Activated CD8-positive, alpha-beta T cell treated with anti-CD3 and anti-CD28 coated beads for 36 hours (primary cell): ENCODE results near the gene CALN1. TPM values are rescaled to one million over a fixed set of nuclear protein-coding genes. Genes with fewer than 3 reads are reported as not detected.

Experiments
- ATAC-seq: fragments of 200-7000 bp; cut with Tn5 transposase; one replicate; pipeline ENCODE4 v1.10.0; 2021; ENCODE audit warnings: mild to moderate bottlenecking, moderate library complexity
- CTCF ChIA-PET: fragments of 350-600 bp; sonication (Branson Sonifier 250); formaldehyde crosslinking; loops from one replicate; lab custom pipeline; 2021; ENCODE audit warnings: antibody characterized with exemption; lab: Charles Lee
- POLR2A ChIA-PET: fragments of 350-600 bp; sonication (Branson Sonifier 250); formaldehyde crosslinking; loops from one replicate; lab custom pipeline; 2021; ENCODE audit warnings: antibody characterized with exemption; lab: Charles Lee
- DNase-seq: peaks from one replicate; pipeline ENCODE4 v3.0.0-alpha.2; 2020
- H3K27ac Mint-ChIP-seq: one replicate; pipeline ENCODE4 v1.8.0; 2021; ENCODE audit warnings: mild to moderate bottlenecking, mixed read lengths
- H3K27me3 Mint-ChIP-seq: one replicate; pipeline ENCODE4 v1.8.0; 2021; ENCODE audit warnings: mixed read lengths
- H3K36me3 Mint-ChIP-seq: one replicate; pipeline ENCODE4 v1.8.0; 2021; ENCODE audit warnings: low read depth, mixed read lengths
- H3K4me1 Mint-ChIP-seq: one replicate; pipeline ENCODE4 v1.8.0; 2021; ENCODE audit warnings: low read depth, mixed read lengths
- H3K4me3 Mint-ChIP-seq: one replicate; pipeline ENCODE4 v1.8.0; 2021; ENCODE audit warnings: mild to moderate bottlenecking, moderate library complexity, mixed read lengths
- H3K9me3 Mint-ChIP-seq: one replicate; pipeline ENCODE4 v1.8.0; 2021; ENCODE audit warnings: mixed read lengths
- CTCF ChIP-seq: fragments of 200-600 bp; IDR thresholded peaks from one replicate; pipeline ENCODE4 v1.8.0; 2022; ENCODE audit warnings: antibody characterized with exemption, mild to moderate bottlenecking
- intact Hi-C: fragments of 100-400 bp; cut with micrococcal nuclease; formaldehyde crosslinking; loops from one replicate; pipeline ENCODE4 v1.10.0; 2022
- total RNA-seq, 2 experiments: library from RNA; stranded (reverse); gene quantifications; one replicate each; pipeline ENCODE4 v1.2.3, GENCODE V29; 2021

The CALN1 gene
- total RNA-seq, 2 experiments from 2014 or later: 0.02 to 0.16 TPM

- no peaks in the 10 kb centered on the region for H3K27me3 Mint-ChIP-seq
- TF ChIP-seq CTCF: no peak
- ChIA-PET CTCF (no interaction called here), POLR2A (no interaction called here)
- no peak for ATAC-seq
- no peak for DNase-seq
- intact Hi-C loops: no loop called here
- H3K4me1 Mint-ChIP-seq: no peaks in the 10 kb centered on the region
- H3K4me3 Mint-ChIP-seq: no peak overlapping the region
- H3K9me3 Mint-ChIP-seq: peaks cover 2% of the 10 kb centered on the region
- H3K36me3 Mint-ChIP-seq: no peaks in the 10 kb centered on the region
- no peak overlapping the region for H3K27ac Mint-ChIP-seq
Measured at GRCh38 chr7:71995111-71995510, 417.0 kb downstream of the CALN1 start.

DNA sequence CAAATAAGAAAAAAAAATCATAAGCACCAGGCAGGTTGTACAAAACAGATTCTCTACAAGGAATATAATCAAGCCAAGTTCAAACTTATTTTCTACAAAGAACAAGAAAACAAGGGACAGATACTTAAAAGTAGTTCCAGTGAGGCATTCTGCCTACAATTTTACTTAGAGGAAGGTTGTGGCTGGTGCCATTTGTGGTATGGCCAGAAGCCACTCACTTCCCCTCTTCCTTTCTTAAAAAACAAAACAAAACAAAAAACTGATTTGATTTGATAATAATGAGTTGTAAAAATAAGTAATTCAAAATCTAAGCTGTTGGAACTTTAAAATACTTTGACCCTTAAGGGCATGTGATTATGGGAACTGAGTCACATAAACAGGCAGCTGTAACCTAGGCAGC is 420.6 kb downstream of the CALN1 start:
- Mint-ChIP-seq H3K36me3 (no peaks in the 10 kb centered on the region), H3K9me3 (peaks cover 2% of the 10 kb centered on the region), H3K27ac (no peak overlapping the region), H3K4me1 (no peaks in the 10 kb centered on the region), H3K4me3 (no peak overlapping the region), H3K27me3 (no peaks in the 10 kb centered on the region)
- intact Hi-C loops: no loop called here
- no peak for TF ChIP-seq CTCF
- ChIA-PET POLR2A (no interaction called here), CTCF (no interaction called here)
- no peak for ATAC-seq
- no peak for DNase-seq

GRCh38 chr7:71990138-71990462 is 422.0 kb downstream of the CALN1 start:
- Mint-ChIP-seq H3K4me3 (no peak overlapping the region), H3K4me1 (no peaks in the 10 kb centered on the region), H3K27me3 (no peaks in the 10 kb centered on the region), H3K36me3 (no peaks in the 10 kb centered on the region), H3K9me3 (no peaks in the 10 kb centered on the region), H3K27ac (no peak overlapping the region)
- TF ChIP-seq CTCF: no peak
- ChIA-PET CTCF (no interaction called here), POLR2A (no interaction called here)
- DNase-seq (no peak), ATAC-seq (no peak)
- intact Hi-C loops: no loop called here

DNA sequence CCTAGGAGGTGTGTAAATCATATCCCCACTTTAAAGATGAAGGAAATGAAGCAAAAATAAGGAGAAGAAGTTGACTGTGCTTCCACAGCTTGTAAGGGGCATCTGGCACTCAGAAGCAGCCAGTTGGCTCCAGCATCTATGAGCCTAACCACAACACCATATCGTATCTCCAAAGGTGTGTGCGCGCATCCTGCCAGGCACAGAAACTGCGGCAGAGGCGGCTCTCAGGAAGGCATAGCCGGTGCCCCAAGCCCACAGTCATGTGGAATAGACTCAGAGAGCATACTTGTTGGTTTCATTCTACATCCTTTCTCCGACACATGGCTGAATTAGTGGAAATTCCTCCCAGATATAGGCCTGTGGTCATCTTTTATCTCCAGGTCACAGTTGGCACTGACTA is 423.9 kb downstream of the CALN1 start:
- Mint-ChIP-seq H3K4me3 (no peak overlapping the region), H3K27me3 (no peaks in the 10 kb centered on the region), H3K36me3 (no peaks in the 10 kb centered on the region), H3K27ac (no peak overlapping the region), H3K4me1 (no peaks in the 10 kb centered on the region), H3K9me3 (no peaks in the 10 kb centered on the region)
- intact Hi-C loops: no loop called here
- no peak for TF ChIP-seq CTCF
- ChIA-PET CTCF (no interaction called here), POLR2A (no interaction called here)
- no peak for DNase-seq
- no peak for ATAC-seq

DNA sequence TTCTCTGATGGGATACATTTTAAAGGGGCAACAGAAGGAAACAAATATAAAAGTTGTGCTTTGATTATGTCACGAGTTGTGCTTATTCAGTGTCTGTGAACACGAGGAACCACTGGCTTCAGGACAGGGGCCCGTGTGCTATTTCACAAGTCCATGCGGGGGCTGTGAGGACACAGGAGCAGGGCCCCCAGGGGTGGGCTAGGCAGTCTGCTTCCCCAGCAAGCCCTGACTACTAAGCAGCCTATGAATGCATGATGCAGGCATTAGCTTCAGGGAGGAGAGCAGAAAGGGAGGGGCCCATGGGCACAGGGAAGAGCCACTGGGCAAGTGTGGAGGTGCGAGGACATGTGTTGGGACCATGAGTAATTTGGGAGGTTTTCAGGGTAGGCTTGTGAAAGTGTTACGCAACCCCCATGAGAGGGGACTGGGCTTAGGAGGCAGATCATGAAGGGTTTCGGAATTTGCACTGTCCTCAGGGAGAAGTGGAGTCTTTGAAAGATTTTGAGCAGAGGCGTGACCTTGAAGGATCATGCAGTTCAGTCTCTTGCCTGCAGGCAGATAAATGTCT is 424.9 kb downstream of the CALN1 start:
- DNase-seq: no peak
- ChIA-PET POLR2A (no interaction called here), CTCF (no interaction called here)
- H3K4me1 Mint-ChIP-seq: no peaks in the 10 kb centered on the region
- H3K36me3 Mint-ChIP-seq: no peaks in the 10 kb centered on the region
- no peak overlapping the region for H3K27ac Mint-ChIP-seq
- no peaks in the 10 kb centered on the region for H3K9me3 Mint-ChIP-seq
- TF ChIP-seq CTCF: no peak
- H3K4me3 Mint-ChIP-seq: no peak overlapping the region
- no peaks in the 10 kb centered on the region for H3K27me3 Mint-ChIP-seq
- ATAC-seq: no peak
- intact Hi-C loops: no loop called here
